ENCODE data around the gene CPT1A.

DNA sequence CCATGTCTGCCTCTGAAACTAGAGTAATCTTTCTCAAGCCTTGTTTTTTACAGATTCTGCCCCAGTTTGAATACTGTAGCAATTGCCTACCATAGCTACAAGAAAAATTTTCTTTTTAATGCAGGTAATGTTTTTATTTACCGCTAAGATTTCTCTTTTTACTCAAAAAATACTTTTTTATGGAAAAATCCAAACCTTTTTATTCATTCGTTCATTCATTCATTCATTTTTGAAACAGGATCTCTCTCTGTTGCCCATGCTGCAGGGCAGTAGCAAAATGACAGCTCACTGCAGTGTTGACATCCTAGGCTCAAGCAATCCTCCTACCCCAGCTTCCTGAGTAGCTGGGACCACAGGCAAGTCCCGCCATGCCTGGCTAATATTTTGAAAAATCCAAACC is 2.7 kb upstream of the CPT1A start:
- TF ChIP-seq GATA3 (IDR thresholded peaks at IDR 0.05; ENCODE audit: low read depth, low read length) (no peak), GATA2 (IDR thresholded peaks at IDR 0.05; ENCODE audit: low read depth, low read length) (no peak)

All from SH-SY5Y (cell line).